Left lung (tissue), 10 donors: ENCODE measurements around the gene CAMTA1. TPM values are rescaled to one million over a fixed set of nuclear protein-coding genes. Genes with fewer than 3 reads are reported as not detected.

ENCODE experiments used
- ATAC-seq: fragments of 200-7000 bp; cut with Tn5 transposase; one replicate; pipeline ENCODE4 v1.9.1; 2020; ENCODE audit warnings: moderate library complexity
- DNase-seq, 4 donors: peaks; one replicate each; pipeline ENCODE4 v3.0.0-alpha.2; 2013 to 2020
- H3K27ac ChIP-seq, 2 donors: fragments of 200-600 bp; sonication (generic) in 1 of 2; one replicate each; pipeline versions ENCODE4 v1.5.0 to v1.8.0; 2020 to 2021
- H3K27me3 ChIP-seq, 2 donors: fragments of 200-600 bp; sonication (generic) in 1 of 2; one replicate each; pipeline versions ENCODE4 v1.5.0 to v1.8.0; 2020 to 2021
- H3K36me3 ChIP-seq, 2 donors: fragments of 200-600 bp; sonication (generic) in 1 of 2; one replicate each; pipeline versions ENCODE4 v1.5.0 to v1.8.0; 2020 to 2021
- H3K4me1 ChIP-seq, 2 donors: fragments of 200-600 bp; one replicate each; pipeline ENCODE4 v1.8.0; 2021
- H3K4me3 ChIP-seq, 2 donors: fragments of 200-600 bp; sonication (generic) in 1 of 2; one replicate each; pipeline versions ENCODE4 v1.5.0 to v1.8.0; 2020 to 2021; ENCODE audit warnings: mild to moderate bottlenecking in 1 of 2
- H3K9me3 ChIP-seq, 2 donors: fragments of 200-600 bp; sonication (generic) in 1 of 2; one replicate each; pipeline versions ENCODE4 v1.5.0 to v1.8.0; 2020 to 2021
- CTCF ChIP-seq, 2 donors: fragments of 200-600 bp; sonication (generic) in 1 of 2; IDR thresholded peaks; one replicate each; pipeline versions ENCODE4 v1.5.0 to v1.8.0; 2021; ENCODE audit warnings: antibody characterized with exemption in 2 of 2
- intact Hi-C, 2 donors: fragments of 100-400 bp; cut with DNase I; formaldehyde crosslinking; loops; one replicate each; pipeline versions ENCODE4 v1.11.2 to v1.14.2; 2022
- polyA plus RNA-seq, 6 donors: library from polyadenylated mRNA; unstranded; fragments of 120-200 nt; gene quantifications; one replicate each; pipeline ENCODE4 v1.2.1, GENCODE V29; 2013; ENCODE audit not compliant: insufficient read length in 6 of 6
- total RNA-seq, 2 donors: library from RNA; stranded (reverse); fragmentation: NEBNext Ultra II Directional; extraction: Animal tissue kit (Norgen Biotek cat#: 25700); gene quantifications; one replicate each; pipeline ENCODE4 v1.2.1, GENCODE V29; 2021
- donor health status: DM: no; HTN: yes; CAD: no.
- donor health status: DM: no; HTN: no; CAD: no.

Gene CAMTA1
- total and polyA plus RNA-seq, 8 donors = 42.7 to 69.1 (median 49.4) TPM

GRCh38 chr1:7506454-7507284, 721.4 kb downstream of the CAMTA1 start:
- no peaks in the 10 kb centered on the region for H3K4me1 ChIP-seq
- ATAC-seq (no peak), DNase-seq (no peak)
- intact Hi-C loops = no loop called here
- TF ChIP-seq CTCF (IDR thresholded peaks at IDR 0.05) = no peak
- H3K27me3 ChIP-seq = no peaks in the 10 kb centered on the region
- no peak overlapping the region for H3K27ac ChIP-seq
- no peak overlapping the region for H3K4me3 ChIP-seq
- H3K9me3 ChIP-seq = no peaks in the 10 kb centered on the region
- H3K36me3 ChIP-seq = no peaks in the 10 kb centered on the region

GRCh38 chr1:7507285-7508019, 722.2 kb downstream of the CAMTA1 start:
- Histone ChIP-seq H3K4me1 (no peaks in the 10 kb centered on the region), H3K9me3 (no peaks in the 10 kb centered on the region), H3K27ac (no peak overlapping the region), H3K4me3 (no peak overlapping the region), H3K36me3 (no peaks in the 10 kb centered on the region), H3K27me3 (no peaks in the 10 kb centered on the region)
- TF ChIP-seq CTCF (IDR thresholded peaks at IDR 0.05) = no peak
- DNase-seq (peak in 1 of 4 donors; percentile 60), ATAC-seq (no peak)
- intact Hi-C loops = no loop called here

- Histone ChIP-seq H3K27ac (no peak overlapping the region), H3K27me3 (no peaks in the 10 kb centered on the region), H3K9me3 (no peaks in the 10 kb centered on the region), H3K36me3 (no peaks in the 10 kb centered on the region), H3K4me3 (no peak overlapping the region), H3K4me1 (no peaks in the 10 kb centered on the region)
- intact Hi-C loops = no loop called here
- TF ChIP-seq CTCF (IDR thresholded peaks at IDR 0.05) = no peak
- DNase-seq (peak in 1 of 4 donors; percentile 53), ATAC-seq (no peak)
These were observed 723.0 kb downstream of the CAMTA1 start for GRCh38 chr1:7508052-7508933.

GRCh38 chr1:7508934-7509519, 723.8 kb downstream of the CAMTA1 start:
- Histone ChIP-seq H3K4me3 (no peak overlapping the region), H3K27me3 (no peaks in the 10 kb centered on the region), H3K9me3 (no peaks in the 10 kb centered on the region), H3K27ac (no peak overlapping the region), H3K36me3 (no peaks in the 10 kb centered on the region), H3K4me1 (no peaks in the 10 kb centered on the region)
- no peak for ATAC-seq
- TF ChIP-seq CTCF (IDR thresholded peaks at IDR 0.05) = no peak
- intact Hi-C loops = no loop called here
- DNase-seq = peak in 2 of 4 donors; percentile 37 to 45
